DOHH2 (cell line): Measurements from ENCODE around the gene PRSS16.
A peak's percentile ranks its signal among the peaks of the same experiment; 100 is the strongest.

ENCODE experiments used
- H3F3A ChIP-seq: fragments of 200-600 bp; sonication (generic), shearing (Covaris generic); 2 replicates; pipeline ENCODE4 v1.6.0; 2016; ENCODE audit warnings: antibody characterized with exemption, mild to moderate bottlenecking; ENCODE audit not compliant: control insufficient read depth, insufficient read depth
- H3K27ac ChIP-seq: fragments of 200-600 bp; sonication (generic); 2 replicates; pipeline ENCODE4 v1.5.1; 2014; ENCODE audit warnings: low read depth, mild to moderate bottlenecking, low read length, moderate library complexity
- H3K27me3 ChIP-seq: fragments of 200-600 bp; sonication (generic); 2 replicates; pipeline ENCODE4 v1.6.1; 2014; ENCODE audit warnings: mild to moderate bottlenecking, low read length, mixed read lengths; ENCODE audit not compliant: control insufficient read depth
- H3K36me3 ChIP-seq: fragments of 200-600 bp; sonication (generic); 2 replicates; pipeline ENCODE4 v1.6.1; 2014; ENCODE audit warnings: mild to moderate bottlenecking, low read length, moderate library complexity, mixed read lengths; ENCODE audit not compliant: control insufficient read depth
- H3K4me1 ChIP-seq: fragments of 200-600 bp; sonication (generic); 2 replicates; pipeline ENCODE4 v1.6.1; 2014; ENCODE audit warnings: mild to moderate bottlenecking, low read length, mixed read lengths; ENCODE audit not compliant: control insufficient read depth
- H3K4me2 ChIP-seq: fragments of 200-600 bp; sonication (generic); 2 replicates; pipeline ENCODE4 v1.6.0; 2014; ENCODE audit warnings: mild to moderate bottlenecking, low read length, moderate library complexity
- H3K4me3 ChIP-seq: fragments of 200-600 bp; sonication (generic); 2 replicates; pipeline ENCODE4 v1.5.1; 2014; ENCODE audit warnings: mild to moderate bottlenecking, low read length, mixed read lengths
- H3K79me2 ChIP-seq: fragments of 200-600 bp; sonication (generic); 2 replicates; pipeline ENCODE4 v1.6.1; 2014; ENCODE audit warnings: mild to moderate bottlenecking, low read length, mixed read lengths; ENCODE audit not compliant: control insufficient read depth
- H3K9me2 ChIP-seq: fragments of 200-600 bp; sonication (generic); replicated peaks from 2 replicates; pipeline ENCODE4 v1.6.1; 2014; ENCODE audit warnings: mild to moderate bottlenecking, low read length, mixed read lengths; ENCODE audit not compliant: control insufficient read depth
- H3K9me3 ChIP-seq: fragments of 200-600 bp; sonication (generic); 2 replicates; pipeline ENCODE4 v1.6.1; 2014; ENCODE audit warnings: antibody characterized with exemption, low read length, mixed read lengths; ENCODE audit not compliant: control insufficient read depth, insufficient read depth
- H4K20me1 ChIP-seq: fragments of 200-600 bp; sonication (generic); 2 replicates; pipeline ENCODE4 v1.6.0; 2014; ENCODE audit warnings: low read depth, mild to moderate bottlenecking, antibody characterized with exemption, low read length, moderate library complexity; ENCODE audit not compliant: control insufficient read depth, insufficient read depth
- EZH2phosphoT487 ChIP-seq: fragments of 200-600 bp; sonication (generic); IDR thresholded peaks from 2 replicates; pipeline ENCODE4 v1.6.1; 2017; ENCODE audit warnings: borderline replicate concordance, mild to moderate bottlenecking, antibody characterized with exemption, low read length, moderate library complexity, mixed read lengths
- TF ChIP-seq, protein P1 (sequence below): fragments of 200-600 bp; sonication (generic); IDR thresholded peaks from one replicate; pipeline ENCODE4 v1.5.1; 2014; ENCODE audit warnings: antibody characterized with exemption, mild to moderate bottlenecking, low read depth, low read length; ENCODE audit not compliant: poor library complexity, severe bottlenecking

The PRSS16 gene

GRCh38 chr6:27234576-27234975, 12.9 kb upstream of the PRSS16 start:
- Histone ChIP-seq H3K4me2 (peak overlapping the region; percentile 72), H3K79me2 (no peaks in the 10 kb centered on the region), H3K36me3 (no peaks in the 10 kb centered on the region), H3K27ac (no peak overlapping the region), H3K4me3 (peak overlapping the region; percentile 72), H3F3A (peaks cover 3% of the 10 kb centered on the region; the same call in 1 of the 2 replicates), H3K4me1 (peaks cover 22% of the 10 kb centered on the region), H3K27me3 (peaks cover 28% of the 10 kb centered on the region), H3K9me2 (no peaks in the 10 kb centered on the region), H3K9me3 (no peaks in the 10 kb centered on the region), H4K20me1 (no peaks in the 10 kb centered on the region)
- TF ChIP-seq, protein P1, sequence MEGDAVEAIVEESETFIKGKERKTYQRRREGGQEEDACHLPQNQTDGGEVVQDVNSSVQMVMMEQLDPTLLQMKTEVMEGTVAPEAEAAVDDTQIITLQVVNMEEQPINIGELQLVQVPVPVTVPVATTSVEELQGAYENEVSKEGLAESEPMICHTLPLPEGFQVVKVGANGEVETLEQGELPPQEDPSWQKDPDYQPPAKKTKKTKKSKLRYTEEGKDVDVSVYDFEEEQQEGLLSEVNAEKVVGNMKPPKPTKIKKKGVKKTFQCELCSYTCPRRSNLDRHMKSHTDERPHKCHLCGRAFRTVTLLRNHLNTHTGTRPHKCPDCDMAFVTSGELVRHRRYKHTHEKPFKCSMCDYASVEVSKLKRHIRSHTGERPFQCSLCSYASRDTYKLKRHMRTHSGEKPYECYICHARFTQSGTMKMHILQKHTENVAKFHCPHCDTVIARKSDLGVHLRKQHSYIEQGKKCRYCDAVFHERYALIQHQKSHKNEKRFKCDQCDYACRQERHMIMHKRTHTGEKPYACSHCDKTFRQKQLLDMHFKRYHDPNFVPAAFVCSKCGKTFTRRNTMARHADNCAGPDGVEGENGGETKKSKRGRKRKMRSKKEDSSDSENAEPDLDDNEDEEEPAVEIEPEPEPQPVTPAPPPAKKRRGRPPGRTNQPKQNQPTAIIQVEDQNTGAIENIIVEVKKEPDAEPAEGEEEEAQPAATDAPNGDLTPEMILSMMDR = no peak
- no peak for TF ChIP-seq EZH2phosphoT487

- Histone ChIP-seq H3F3A (peaks cover 3% of the 10 kb centered on the region; the same call in 1 of the 2 replicates), H3K36me3 (no peaks in the 10 kb centered on the region), H3K4me3 (peak overlapping the region; percentile 64), H4K20me1 (no peaks in the 10 kb centered on the region), H3K27me3 (peaks cover 28% of the 10 kb centered on the region), H3K27ac (no peak overlapping the region), H3K9me2 (no peaks in the 10 kb centered on the region), H3K9me3 (no peaks in the 10 kb centered on the region), H3K4me2 (peak overlapping the region; percentile 74), H3K4me1 (peaks cover 22% of the 10 kb centered on the region), H3K79me2 (no peaks in the 10 kb centered on the region)
- no peak for TF ChIP-seq EZH2phosphoT487
- TF ChIP-seq, protein P1 = no peak
Measured at GRCh38 chr6:27237089-27237803, 10.3 kb upstream of the PRSS16 start.

GRCh38 chr6:27238010-27238983, 9.2 kb upstream of the PRSS16 start:
- TF ChIP-seq EZH2phosphoT487 = no peak; the same call in 1 of the 2 replicates
- TF ChIP-seq, protein P1 = no peak
- Histone ChIP-seq H3K4me1 (peaks cover 22% of the 10 kb centered on the region), H3K4me2 (peak overlapping the region; percentile 74)

More at GRCh38 chr6:27238010-27238983, 9.2 kb upstream of the PRSS16 start:
- H3K9me2 ChIP-seq = no peaks in the 10 kb centered on the region
- H3K36me3 ChIP-seq = no peaks in the 10 kb centered on the region
- H3F3A ChIP-seq = peaks cover 3% of the 10 kb centered on the region; the same call in 1 of the 2 replicates
- peak overlapping the region; percentile 64 for H3K4me3 ChIP-seq
- no peaks in the 10 kb centered on the region for H4K20me1 ChIP-seq
- no peaks in the 10 kb centered on the region for H3K79me2 ChIP-seq
- no peaks in the 10 kb centered on the region for H3K9me3 ChIP-seq
- peaks cover 28% of the 10 kb centered on the region for H3K27me3 ChIP-seq
- H3K27ac ChIP-seq = no peak overlapping the region
